GM12892 (cell line): ENCODE data around the gene ZYG11A.

Experiments used
- DNase-seq: peaks from one replicate; pipeline ENCODE4 v3.0.0; 2011; ENCODE audit not compliant: insufficient read length
- FAIRE-seq: peaks from 2 replicates; lab custom pipeline; 2011; peaks lifted over from hg19 to GRCh38; lab: Jason Lieb, UNC
- POLR2A ChIP-seq: IDR thresholded peaks from 2 replicates; pipeline ENCODE4 v1.6.1; 2011; ENCODE audit warnings: low read depth, low read length, control low read depth
- POLR2AphosphoS5 ChIP-seq: IDR thresholded peaks from 2 replicates; pipeline ENCODE4 v1.6.1; 2011; ENCODE audit warnings: low read depth, low read length, control low read depth
- TAF1 ChIP-seq: IDR thresholded peaks from 2 replicates; pipeline ENCODE4 v1.6.1; 2011; ENCODE audit warnings: low read depth, mild to moderate bottlenecking, control low read depth, low read length, borderline replicate concordance

The ZYG11A gene

DNA sequence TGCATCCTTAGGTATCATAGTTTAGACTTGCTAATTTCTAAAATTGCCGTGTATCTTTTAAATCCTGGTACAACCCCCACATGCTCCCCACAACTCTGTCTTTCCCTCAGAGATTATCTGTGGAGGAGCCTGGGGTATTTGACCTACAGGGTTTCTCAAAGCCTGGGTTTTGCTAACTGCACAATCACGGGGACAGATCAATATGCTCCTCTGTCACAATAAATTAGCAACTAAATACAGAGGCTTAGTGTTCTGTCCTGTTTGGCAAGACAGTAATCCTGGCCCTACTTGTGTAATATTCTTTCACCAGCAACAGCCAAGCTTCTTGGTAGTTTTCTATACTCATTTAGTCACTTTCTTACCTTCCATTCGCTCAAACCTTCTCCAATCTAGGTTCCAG, 70.5 kb downstream of the ZYG11A start:
- FAIRE-seq (no peak), DNase-seq (no peak)
- TF ChIP-seq TAF1 = no peak
- no peak for TF ChIP-seq POLR2A
- no peak for TF ChIP-seq POLR2AphosphoS5

DNA sequence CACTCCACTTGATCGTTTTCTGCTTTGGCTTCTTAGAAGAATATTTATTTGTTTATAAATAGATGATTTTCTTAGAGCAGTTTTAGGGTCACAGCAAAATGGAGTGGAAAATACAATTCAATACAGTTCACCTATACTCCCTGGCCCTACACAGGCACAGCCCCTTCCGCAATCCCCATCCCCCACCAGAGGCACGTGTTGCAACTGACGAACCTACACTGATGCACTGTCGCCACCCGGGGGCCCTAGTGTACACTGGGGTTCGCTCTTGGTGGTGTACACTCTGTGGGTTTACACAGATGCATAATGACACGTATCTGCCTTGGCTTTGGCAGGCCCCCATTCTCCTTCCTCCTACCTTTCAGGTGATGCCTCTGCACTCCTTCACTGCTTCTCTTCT, 71.0 kb downstream of the ZYG11A start:
- no peak for TF ChIP-seq POLR2A
- TF ChIP-seq TAF1 = no peak
- no peak for TF ChIP-seq POLR2AphosphoS5
- no peak for DNase-seq
- FAIRE-seq = no peak

DNA sequence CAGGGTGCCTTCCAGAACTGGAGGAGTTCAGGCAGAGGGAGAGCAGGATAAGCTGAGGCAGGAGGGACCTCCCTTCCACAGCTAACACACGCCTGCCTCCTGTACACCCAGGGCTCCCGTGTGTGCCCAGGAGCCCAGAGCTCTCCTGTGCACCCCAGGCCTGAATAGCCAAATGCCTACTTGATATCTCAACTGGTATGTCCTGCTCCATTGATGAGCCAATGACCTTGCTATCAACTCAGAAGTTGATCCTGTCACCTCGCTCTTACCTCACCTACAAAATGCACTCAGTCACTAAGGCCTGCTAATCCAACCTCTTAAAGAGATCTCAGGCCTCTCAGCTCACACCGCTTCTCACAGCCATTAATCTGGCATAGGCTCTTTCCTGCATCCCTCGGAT, 71.9 kb downstream of the ZYG11A start:
- FAIRE-seq = no peak
- TF ChIP-seq POLR2A (no peak), TAF1 (no peak), POLR2AphosphoS5 (no peak)
- no peak for DNase-seq

DNA sequence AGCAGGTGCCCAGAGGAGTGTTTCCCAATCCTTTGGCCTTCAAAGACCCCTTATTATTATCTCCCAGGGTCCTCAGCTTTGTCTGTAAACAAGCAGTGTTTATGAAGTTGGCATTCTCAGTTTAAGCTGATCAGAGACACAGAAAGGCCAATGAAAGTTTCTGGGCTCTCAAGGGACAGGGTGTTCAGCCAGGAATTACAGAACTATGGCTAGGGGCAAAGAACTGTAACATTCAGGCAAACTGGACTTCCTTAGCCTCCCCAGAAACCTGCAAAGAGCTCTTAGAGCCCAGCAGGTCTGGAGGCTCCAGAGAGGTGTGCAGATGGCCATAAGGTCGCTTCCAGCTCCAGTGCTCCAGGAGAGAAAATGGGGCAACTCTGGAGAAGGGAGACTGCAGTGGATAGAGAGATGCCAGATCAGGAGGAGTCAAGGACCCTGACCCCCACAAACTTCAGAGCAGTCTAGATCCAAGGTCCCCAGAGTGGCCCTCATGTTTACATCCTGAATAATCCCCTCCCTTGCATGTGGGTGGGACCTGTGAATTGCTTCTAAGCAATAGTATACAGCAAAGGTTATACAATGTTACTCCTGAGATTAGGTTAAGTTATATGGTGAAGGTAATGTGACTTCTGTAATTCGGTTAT, 72.8 kb downstream of the ZYG11A start:
- DNase-seq (no peak), FAIRE-seq (no peak)
- TF ChIP-seq POLR2AphosphoS5 (no peak), POLR2A (no peak), TAF1 (no peak)

DNA sequence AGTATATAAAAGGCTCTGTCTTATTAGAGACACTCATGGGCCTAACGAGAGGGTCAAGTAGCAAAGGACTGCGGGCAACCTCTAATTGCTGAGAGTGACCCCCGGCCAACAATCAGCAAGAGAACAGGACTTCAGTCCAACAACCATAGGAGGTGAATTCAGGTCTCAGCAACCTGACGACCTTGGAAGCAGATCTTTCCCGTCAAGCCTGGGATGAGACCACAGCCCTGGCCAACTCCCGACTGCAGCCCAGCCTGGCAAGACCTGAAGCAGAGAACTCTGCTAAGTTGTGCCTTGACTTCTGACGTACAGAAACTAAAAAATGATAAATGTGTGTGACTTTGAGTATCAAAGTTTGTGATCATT, 73.3 kb downstream of the ZYG11A start:
- FAIRE-seq = no peak
- TF ChIP-seq TAF1 = no peak
- TF ChIP-seq POLR2AphosphoS5 = no peak
- TF ChIP-seq POLR2A = no peak
- no peak for DNase-seq

DNA sequence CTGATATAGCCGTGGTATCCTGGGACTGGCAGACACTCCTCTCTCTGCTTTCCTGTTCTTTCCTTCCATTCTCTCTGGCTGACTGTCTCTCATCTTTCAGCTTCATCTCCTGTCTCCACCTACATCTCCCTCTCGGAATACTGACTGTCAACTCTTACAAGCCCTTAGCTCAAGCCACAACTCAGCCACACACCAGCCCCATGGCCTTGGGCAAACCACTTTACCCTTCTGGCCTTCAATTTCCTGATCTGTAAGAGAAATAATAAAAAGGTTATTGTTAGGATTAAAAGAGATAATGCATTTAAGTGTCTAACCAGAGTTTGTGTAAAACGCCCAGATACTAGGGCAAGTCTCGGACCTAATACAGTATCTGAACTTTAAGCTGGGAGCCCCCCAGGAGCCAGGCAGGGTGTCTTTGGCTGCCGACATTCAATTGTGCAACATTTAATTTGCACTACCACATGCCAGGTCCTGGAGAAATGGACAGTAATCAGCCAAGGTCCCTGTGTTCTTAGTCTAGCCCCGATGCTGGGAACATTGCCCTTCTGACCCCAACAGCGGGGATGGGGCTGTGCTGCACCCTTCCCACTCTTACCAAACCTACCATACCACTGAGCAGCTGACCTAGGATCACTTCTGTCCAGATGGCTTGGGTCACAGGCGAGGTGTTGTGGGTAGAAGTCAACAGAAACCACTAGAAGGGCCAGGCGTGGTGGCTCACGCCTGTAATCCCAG, 73.8 kb downstream of the ZYG11A start:
- FAIRE-seq (no peak), DNase-seq (no peak)
- TF ChIP-seq TAF1 (no peak), POLR2A (no peak), POLR2AphosphoS5 (no peak)

DNA sequence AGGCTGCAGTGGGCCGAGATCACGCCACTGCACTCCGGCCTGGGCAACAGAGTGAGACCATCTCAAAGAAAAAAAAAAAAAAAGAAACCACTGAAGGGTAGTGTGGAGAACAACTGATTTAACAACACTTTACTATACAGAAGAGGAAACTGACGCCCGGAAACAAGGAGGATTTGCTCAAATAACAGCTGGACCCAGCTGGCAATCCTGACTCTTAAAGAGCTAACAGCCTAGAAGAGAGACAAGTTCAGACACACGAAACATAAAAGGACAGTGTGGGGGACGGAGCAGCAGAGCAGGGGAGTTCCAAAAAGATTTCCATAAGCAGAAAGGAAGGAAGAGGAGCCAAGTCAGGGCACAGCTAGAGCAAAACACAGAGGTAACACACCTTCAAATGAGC, 74.6 kb downstream of the ZYG11A start:
- no peak for DNase-seq
- TF ChIP-seq POLR2AphosphoS5 (no peak), POLR2A (no peak), TAF1 (no peak)
- no peak for FAIRE-seq

DNA sequence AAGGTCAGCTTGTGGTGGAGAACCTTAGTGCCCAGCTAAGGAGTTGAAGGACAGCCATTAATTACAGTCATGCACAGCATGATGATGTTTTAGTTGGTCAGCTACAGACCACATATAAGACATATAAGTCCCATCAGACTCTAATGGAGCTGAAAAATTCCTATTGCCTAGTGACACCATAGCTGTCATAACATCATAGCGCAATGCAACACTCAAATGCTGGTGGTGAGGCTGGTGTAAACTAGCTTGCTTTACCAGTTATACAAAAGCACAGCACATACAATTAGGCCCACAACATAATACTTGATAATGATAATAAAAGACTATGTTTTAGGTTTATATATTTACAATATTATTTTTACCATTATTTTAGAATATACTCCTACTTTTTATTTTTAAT, 75.0 kb downstream of the ZYG11A start:
- TF ChIP-seq TAF1 (no peak), POLR2AphosphoS5 (no peak), POLR2A (no peak)
- DNase-seq (no peak), FAIRE-seq (no peak)

DNA sequence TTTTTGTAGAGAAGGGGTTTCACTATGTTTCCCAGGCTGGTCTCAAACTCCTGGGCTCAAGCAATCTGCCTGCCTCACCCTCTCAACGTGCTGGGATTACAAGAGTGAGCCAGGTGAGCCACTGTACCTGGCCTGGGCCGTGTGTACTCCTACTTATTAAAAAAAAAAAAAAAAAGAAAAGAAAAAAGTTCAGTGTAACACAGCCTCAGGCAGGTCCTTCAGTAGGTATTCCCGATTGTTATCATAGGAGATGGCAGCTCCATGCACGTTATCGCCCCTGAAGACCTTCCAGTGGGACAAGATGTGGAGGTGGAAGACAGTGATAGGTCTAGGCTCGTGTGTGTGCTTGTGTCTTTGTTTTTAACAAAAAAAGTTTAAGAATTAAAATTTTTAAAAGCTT, 75.6 kb downstream of the ZYG11A start:
- DNase-seq (no peak), FAIRE-seq (no peak)
- no peak for TF ChIP-seq POLR2A
- no peak for TF ChIP-seq POLR2AphosphoS5
- no peak for TF ChIP-seq TAF1

DNA sequence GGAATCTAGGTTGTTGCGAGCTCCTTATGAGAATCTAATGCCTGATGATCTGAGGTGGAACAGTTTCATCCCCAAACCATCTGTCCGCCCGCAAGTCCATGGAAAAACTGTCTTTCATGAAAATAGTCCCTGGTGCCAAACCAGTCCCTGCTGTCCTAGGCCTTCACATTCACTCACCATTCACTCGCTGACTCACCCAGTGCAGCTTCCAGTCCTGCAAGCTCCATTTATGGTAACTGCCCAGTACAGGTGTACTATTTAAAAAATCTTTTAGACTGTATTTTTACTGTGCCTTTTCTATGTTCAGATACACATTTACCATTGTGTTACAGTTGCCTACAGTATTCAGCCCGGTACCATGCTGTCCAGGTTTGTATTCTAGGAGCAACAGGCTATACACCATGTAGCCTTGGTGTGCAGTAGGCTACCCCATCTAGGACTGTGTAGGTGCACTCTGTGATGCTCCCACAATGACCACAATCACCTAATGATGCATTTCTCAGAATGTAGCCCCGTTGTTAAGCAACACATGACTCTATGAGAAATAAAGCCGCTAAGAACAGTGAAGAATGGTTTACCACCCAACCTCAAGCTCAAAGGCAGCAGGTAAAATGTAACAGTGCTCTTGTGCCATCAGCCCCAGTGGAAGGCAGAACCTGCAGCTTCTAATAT, 76.6 kb downstream of the ZYG11A start:
- FAIRE-seq = no peak
- no peak for TF ChIP-seq POLR2A
- TF ChIP-seq TAF1 = no peak
- TF ChIP-seq POLR2AphosphoS5 = no peak
- no peak for DNase-seq

DNA sequence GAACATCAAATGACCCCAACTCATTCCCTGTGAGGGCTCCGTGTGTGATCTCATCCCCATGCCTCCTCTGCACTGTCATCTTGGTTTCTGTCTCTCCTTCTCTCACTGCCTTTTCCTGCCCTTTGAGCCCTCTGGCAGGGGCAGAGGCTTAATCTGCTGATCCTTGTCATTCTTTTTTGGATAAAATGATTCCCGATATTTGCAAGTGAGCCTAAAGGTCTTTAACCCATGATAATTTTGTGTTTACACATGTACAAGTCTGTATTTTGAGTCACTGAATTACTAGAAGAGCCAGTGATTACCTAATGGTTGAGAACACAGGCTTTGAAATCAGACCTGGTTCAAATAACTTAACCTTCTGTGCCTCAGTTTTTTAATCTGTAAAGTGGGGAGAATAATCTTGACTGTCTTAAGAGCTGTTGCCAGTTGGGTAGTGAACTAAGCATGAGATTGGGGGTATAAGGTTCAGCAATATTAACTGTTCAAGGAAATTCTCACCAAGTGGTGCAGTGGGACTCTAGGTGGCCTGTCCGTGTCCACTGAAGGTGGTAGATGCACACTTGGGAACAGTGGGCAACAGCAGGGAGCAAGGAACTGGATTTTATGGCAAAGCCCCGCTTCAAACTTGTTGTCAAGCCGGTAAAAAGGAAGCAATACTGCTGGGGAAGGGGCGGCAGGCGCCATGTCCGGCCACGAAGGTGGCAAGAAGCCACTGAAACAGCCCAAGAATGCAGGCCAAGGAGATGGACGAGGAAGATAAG, 77.3 kb downstream of the ZYG11A start:
- TF ChIP-seq POLR2AphosphoS5 = no peak
- FAIRE-seq (no peak), DNase-seq (no peak)

DNA sequence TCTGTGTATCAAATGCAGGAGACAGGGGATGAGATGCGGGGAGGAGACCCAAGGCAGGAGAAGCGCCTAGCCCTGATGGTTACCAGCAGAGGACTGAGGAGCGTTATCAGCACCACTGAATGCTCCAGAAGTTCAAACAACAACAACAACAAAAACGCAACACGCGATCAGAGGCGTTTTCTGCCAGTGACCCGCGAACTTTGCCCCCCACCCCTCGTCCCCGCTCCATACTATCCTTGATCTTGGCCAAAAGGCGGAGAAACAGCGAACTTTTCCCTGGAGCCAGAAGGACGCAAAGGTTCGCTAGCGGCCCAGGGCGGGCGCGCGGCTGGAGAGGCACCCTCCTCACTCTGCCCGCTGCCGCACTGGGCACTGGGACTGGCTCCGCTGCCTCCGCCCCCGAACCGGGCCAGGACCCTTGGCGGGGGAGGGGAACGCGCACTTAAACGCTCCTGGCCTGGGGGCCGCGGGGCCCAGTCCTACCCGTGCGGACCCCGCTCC, 78.3 kb downstream of the ZYG11A start:
- FAIRE-seq = no peak
- DNase-seq = no peak
- TF ChIP-seq POLR2AphosphoS5 (no peak), TAF1 (no peak), POLR2A (no peak)

DNA sequence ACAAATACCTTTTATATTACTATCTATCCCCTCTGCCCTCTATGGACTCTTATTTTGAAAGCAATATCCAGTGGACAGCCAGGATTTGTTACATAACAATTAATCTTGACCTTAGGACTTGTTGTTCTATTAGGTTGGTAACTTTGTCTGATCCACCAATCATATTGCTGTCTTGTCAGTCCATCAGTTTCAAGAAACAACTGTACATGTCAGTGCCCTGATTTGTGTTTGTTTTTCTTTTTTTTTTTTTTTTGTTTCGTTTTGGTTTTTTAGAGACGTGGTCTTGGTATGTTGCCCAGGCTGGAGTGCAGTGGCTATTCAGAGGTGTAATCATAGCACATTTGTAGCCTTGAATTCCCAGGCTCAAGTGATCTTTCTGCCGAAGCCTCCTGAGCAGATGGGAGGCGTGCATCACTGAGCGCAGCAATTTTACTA, 83.0 kb downstream of the ZYG11A start:
- FAIRE-seq (no peak), DNase-seq (no peak)
- TF ChIP-seq POLR2AphosphoS5 = no peak
- no peak for TF ChIP-seq TAF1
- no peak for TF ChIP-seq POLR2A
